GM19372 (cell line): ENCODE results near the gene RGS11.
"Not testable (repeated sequence)": the region's sequence is repeated elsewhere in the genome, so short reads cannot be mapped to it uniquely, and the experiment has no call there.

ENCODE experiments used
- ATAC-seq: cut with Tn5 transposase; IDR thresholded peaks from one replicate; pipeline ENCODE4 v1.9.1; 2021; ENCODE audit warnings: mild to moderate bottlenecking, low read depth, moderate library complexity; ENCODE audit not compliant: unreplicated experiment

The RGS11 gene

DNA sequence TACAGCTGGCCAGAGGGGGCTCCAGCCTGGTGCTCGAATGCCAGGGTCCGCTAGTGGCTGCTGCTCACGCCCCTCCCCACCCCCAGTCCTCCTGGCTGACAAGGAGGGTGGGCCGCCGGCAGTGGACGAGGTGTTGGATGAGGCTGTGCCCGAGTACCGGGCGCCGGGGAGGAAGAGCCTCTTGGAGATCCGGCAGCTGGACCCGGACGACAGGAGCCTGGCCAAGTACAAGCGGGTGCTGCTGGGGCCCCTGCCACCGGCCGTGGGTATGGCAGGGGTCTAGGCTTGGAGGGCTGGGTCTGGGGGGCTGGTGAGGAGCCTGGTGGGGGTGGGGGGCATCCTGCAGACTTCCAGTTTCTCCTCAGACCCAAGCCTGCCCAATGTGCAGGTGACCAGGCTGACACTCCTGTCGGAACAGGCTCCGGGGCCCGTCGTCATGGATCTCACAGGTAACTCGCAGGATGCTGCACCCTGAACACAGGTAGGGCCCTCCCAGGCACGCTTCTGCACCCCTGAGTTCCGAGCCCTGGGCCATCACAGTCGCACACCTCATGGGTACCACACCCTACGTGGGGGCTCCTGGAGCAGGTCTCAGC is 6.0 kb upstream of the RGS11 start:
- no peak for ATAC-seq

DNA sequence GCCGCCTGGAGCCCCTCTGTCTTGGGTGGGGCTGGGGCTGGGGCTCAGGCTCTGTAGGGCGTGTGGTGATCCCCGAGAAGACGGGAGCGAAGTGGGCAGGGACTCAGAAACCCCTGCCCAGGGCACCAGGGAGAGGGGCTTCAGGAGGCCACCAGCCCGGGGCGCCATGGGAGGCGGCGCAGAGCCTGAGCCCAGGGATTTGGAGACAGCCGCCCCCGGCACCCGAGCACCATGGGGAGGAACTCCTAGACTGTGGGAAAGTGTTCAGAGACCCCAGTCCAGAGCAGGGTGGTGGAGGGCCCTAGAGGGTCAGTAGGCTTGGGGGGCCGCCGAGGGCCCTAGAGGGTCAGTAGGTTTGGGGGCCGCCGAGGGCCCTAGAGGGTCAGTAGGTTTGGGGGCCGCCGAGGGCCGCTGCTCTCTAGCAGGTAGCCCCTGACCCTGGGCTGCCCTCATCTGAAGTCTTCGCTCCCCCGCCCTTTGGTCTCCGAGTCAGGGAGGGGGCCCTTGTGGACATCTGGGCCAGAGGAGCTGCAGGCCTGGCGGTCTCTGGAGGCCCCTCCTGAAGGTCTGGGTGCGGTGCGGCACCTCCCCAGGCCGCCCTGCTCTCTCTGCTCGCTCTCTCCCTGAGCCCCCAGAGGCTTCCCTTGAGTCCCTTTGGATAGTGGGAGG is 5.4 kb upstream of the RGS11 start:
- ATAC-seq = no peak

DNA sequence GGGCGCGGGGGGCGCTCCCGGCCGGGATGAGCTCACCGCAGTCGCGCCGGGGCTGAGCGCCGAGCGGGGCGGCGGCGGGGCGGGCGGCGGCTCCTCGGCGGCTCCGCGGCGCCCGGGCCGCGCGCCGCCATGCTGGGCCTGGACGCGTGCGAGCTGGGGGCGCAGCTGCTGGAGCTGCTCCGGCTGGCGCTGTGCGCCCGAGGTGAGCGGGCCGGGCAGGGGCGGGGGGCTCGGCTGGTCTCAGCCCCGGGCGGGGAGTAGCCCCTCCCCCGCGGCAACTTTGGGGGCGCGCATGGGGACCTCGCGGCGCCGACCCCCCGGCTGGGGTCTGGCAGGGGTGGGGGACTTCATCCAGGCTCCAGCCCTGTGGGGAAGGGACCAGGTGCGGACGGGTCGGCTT is 4.8 kb upstream of the RGS11 start, which contains the start of gene ARHGDIG:
Gene ARHGDIG (plus strand): TSS at position 40 of the 400 bp plus-strand sequence. CDS start 90 bp downstream, at position 130.
- ATAC-seq = no peak

DNA sequence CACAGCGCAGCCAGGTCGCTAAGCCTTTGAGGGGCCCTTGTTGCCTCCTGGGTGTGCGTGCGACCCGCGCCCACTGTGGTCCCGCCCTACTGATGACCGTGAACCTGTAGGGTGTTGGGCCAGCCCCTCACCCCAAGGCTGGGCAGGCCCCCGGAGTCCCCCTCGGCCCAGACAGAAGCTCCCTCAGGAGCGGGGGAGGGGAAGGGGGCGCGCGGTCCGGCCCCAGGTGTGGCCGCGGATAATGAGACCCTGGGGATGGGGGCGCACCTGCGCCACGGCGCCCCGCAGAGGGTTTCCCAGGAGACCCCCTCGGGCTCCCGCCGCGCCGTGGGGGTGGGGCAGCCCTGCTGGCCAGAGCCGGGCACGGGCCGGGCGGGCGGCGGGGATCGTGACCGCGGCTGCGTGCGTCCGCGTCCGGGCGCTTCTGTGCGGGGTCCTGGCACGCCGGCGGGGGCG is 4.3 kb upstream of the RGS11 start:
- ATAC-seq = no peak

DNA sequence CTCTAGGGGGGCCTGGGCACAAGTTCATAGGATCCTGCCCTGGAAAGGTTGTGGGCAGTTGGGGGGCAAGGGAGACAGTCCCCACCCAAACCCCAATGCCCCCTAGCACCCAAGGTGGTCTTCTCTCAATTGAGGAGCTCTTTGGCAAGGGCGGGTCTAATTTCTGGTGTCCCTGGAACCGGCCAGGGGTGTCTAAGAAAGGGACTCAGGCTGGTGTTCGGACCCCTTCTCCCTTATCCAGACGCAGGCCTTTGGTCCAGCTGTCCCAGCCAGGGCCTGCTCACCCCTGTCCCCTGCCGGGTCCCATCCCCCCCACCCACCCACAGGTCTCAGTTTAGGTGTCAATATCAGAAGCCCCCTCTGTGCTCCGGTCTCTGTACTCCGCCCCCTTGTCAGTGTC is 3.8 kb upstream of the RGS11 start:
- no peak for ATAC-seq

DNA sequence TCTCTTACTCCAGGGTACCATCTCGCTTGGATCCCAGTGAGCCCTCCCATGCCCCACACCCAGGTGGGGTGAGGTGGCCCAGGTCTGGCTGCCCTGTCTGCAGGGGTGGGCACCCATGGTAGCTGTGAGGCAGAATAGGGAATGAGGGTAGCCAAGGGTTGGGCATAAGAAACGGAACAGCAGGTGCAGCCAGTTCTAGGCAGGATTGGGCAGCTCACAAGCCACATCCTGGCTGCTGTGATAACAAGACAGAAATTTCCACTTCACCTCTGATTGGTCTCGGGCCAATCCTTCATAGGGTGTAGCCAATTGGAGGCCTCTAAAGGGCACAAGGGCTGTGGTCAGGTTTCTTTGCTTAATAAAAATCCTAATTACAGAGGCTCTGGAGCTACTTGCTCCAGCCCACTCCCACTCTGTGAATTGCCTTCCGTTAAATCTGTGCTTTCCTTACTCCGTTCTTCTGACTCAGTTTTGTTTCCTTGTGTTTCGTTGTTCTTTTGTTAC is 3.2 kb upstream of the RGS11 start:
- no peak for ATAC-seq

DNA sequence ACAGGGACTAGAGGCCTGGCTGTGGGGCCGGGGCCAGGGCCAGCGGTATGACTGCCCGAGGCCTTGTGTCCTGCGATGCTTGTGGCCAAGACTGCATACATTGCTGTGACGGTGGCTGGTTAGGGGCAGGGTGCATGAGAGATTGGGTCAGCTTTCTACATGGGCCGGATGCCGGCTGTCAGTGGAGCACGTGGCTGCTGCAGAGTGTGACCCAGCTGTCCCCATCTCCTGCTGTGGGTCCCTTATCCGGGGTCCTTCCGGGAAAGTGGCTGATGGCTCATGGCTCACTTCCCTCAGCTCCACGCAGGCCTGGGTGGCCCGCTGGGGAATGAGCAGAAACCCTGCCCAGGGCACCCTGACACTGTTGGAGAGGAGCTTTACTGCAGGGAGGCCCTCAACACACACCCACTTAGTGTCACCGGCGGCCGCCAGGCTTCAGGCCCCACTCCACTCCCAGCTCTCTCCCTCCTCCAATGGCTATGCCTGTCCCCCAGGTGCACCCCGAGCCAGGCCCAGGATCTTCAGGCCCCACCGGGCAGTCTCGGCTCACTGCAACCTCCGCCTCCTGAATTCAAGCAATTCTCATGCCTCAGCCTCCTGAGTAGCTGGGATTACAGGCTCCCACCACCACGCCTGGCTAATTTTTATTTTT is 808 bp upstream of the RGS11 start:
- ATAC-seq = no peak

DNA sequence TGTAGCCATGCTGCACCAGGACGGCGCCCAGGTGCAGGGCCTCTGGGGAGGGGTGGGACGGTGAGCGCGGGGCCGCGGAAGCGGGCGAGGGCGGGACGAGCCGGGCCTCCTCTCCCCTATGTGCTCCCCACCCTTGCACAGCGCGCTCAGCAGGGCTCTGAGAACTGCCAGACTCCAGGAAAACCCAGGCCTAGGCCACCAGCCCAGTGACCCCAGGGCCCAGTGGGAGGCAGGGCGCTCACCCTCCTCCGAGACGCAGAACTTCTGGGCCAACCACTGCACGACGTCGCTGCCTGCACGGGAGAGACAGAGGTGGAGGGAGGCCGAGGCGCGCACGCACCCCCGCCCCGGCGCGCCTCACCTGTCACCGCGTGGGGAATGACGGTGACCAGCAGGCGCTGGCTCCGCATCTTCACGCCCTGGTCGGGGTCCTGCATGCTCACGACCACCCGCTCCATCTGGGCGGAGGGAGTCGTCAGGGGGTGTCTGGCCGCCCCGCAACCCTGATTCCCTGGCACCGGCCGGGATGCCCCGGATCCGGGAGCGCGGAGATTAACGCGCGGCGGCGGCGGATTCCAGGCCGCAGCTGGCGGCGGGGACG is 603 bp downstream of the RGS11 start:
- ATAC-seq = no peak

DNA sequence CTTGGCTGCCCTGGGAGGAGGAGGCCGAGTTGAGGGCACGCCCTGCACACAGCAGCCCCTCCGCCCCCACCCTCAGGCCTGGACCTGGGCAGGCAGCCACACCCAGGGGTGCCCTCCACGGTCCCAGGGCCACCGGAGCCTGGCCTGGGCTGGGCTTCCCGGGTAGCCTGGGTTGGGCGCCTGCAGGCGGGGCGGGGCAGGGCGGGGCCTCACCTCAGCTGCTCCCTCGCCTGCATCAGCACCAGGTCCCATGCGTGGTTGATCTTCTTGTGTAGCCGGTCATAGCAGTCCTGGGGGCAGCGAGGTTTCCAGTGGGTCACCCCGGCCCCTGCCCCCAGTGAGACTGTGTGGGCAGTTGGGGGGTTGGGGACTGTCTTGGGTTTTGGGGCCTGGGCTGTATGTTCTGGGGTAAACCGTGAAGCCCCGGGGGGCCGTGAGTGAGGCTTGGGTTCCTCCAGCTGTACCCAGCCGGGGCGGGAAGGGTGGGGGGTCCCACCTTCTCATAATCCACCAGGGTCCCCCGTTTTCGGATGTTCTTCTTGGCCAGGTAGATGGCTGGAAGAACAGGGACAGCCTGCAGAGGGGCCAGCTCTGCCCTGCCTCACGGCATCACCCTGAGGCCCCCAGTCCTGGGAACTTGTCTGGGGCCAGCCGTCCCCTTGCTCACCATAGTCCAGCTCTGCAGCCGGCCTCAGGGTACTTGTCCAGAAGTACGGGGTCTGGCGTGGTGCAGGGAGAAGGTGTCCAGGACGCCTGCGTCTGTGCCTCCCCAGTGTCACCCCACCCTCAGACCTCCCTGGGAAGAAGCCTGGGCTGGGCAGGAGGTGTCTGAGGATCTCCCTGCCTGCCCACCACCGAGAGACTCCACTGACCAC is 2.0 kb downstream of the RGS11 start:
- ATAC-seq = no peak

DNA sequence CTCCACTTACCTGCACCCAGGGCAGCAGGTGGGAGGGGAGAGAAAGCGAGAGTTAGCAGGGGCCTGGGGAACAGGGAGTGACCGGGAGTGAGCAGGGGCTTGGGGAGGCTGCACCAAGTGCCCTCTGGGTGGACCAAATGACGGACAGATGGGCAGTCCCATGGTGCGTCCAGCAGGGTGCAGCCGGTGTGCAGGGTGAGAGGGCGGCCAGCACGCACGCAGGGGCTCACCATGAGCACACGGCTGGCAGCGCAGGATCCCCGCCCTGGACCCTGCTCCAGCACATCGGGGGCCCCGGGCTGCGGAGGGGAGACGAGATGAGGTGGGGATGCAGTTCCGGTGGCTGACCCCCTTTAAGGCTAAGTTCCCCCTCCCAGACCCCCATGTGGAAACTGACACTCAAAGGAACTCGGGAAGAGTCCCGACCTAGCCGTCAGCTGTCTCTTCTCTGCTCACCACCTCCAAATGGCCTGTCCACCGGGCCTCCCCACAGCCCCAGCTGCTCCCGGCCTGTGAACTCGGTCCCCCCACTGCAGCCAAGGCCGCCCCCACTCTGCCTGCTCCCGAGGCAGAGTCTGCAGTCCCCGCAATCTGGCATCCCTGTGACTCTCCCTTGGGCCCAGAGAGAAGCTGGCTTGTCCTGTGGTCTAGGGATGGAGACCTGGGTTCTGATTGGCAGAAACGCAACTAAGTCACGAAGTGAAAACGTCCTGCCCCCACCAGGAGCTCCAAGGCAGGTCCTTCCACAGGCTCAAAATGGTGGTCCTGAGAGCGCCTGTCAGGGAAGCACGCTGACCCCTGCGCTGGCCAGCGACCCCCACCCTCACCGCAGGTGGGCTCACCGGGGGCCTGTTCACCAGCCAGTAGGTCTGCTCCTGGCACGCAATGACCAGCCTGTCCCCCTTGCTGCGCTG is 2.9 kb downstream of the RGS11 start:
- ATAC-seq = no peak

DNA sequence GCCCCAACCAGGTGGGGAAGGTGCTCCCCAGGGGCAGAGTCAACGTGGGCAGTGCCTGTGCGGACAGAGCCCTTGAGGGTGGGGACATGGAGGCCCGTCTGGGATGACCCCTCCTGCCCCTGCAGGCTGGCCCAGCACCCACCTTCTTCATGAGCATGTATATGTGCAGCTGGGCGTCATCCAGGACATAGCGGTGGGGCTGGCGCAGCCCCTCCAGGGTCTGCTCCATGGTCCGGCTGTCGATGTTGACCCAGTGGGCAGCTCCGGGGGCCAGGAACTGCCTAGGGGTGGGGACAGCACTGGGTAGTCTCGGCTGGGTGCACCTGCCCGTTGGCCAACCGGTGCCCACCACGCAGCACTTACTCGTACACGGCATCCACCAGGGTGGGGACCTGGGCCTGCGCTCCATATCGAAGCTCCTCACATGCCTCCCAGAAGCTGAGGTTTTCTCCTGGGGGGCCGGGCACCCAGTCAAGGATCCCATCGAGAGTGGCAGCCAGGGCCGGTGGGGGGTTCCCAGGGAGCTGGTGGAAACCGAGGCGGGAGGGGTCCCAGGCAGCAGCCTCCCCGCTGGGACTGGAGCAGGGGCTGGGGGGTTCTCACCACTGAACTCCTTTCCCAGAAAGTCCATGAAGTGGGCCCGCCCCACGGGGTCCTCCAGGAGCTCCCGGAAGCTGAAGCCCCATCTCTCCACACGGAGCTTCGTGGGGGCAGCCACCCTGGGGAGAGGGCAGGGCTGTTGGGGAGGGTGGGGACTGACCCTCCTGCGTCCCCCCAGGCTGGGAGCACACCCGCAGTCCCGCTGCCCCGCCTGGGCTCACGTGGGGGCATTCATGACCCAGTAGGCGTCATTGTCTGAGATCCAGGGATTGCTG is 5.1 kb downstream of the RGS11 start:
- ATAC-seq = no peak

DNA sequence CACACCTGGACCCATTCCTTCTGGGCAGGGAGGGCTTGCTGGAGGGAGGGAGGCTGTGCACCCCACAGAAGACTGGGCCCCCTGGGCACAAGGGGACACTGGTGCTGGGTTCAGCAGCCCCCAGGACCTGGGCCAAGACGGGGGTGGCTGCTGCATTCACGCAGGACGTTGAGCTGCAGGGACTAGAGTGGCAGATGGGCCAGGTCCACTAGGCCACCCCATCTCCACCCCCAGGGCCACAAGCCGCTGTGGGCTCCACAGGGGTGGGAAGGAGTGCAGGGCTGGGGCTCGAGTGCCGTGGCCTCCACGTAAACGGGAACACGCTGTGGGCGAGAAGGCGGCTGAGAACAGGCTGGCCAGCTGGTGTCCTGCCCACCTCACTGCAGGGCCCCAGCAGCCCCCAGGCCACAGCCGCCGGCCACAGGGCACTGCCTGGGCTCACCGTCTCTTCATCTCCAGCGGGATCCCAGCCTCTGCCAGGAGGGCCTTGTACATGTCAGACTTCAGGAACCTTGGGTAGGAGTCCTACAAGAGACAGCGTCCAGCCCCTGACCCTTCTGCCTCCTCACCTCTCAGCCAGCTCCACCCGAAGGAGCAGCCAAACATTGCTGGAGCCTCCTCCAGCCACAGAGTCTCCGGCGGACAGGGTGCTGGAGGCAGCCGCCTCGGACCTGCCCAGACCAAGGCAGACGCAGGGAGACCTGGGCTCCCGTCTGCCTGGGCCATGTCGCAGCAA is 6.5 kb downstream of the RGS11 start:
- ATAC-seq = no peak

DNA sequence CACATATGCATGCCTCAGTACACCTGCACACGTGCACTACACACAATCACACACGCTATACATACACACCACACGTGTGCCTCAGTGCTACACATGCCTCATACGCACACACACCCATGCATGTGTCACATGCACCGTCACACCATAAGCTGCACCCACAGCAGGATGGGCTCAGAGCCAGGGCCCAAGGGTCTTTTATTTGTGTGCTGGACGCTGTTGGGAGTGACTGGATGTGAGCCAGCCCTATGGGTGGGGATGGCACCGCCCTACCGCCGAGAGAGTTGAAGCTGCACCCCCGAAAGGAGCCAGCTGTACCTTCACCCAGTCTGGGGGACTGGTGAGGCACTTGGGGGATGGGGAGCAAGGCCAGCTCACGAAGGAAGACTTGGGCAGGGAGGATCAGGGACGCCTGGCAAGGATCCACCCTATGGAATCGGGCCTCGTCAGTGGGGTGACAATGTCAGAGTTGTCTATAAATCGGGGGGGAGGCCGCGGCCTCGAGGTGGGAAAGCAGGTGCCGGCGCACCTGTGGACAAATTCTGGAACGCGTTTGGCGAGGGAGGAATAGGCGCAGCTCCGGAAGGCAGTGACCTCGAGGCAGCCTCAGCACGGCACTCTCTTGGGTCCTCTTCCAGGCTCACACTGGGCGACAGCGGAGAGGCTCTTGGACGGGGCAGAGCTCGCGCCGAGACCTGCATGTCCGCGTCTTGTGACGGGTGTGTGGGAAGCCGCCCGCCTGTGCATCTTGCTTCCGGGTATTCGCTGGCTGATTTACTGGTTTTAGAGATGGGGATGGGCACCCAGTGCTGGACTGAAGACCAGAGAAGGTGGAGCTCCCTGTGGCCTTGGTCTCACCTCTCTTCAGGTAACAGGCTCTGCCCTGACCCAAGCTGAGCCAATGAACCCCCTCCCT is 7.3 kb downstream of the RGS11 start:
- no peak for ATAC-seq

DNA sequence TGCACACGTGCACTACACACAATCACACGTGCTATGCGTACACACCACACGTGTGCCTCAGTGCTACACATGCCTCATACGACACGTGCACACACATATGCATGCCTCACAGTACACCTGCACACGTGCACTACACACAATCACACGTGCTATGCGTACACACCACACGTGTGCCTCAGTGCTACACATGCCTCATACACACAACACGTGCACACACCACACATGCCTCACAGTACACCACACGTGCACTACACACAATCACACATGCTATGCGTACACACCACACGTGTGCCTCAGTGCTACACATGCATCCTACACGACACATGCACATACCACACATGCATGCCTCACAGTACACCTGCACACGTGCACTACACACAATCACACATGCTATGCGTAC is 8.2 kb downstream of the RGS11 start:
- not testable (repeated sequence) for ATAC-seq

DNA sequence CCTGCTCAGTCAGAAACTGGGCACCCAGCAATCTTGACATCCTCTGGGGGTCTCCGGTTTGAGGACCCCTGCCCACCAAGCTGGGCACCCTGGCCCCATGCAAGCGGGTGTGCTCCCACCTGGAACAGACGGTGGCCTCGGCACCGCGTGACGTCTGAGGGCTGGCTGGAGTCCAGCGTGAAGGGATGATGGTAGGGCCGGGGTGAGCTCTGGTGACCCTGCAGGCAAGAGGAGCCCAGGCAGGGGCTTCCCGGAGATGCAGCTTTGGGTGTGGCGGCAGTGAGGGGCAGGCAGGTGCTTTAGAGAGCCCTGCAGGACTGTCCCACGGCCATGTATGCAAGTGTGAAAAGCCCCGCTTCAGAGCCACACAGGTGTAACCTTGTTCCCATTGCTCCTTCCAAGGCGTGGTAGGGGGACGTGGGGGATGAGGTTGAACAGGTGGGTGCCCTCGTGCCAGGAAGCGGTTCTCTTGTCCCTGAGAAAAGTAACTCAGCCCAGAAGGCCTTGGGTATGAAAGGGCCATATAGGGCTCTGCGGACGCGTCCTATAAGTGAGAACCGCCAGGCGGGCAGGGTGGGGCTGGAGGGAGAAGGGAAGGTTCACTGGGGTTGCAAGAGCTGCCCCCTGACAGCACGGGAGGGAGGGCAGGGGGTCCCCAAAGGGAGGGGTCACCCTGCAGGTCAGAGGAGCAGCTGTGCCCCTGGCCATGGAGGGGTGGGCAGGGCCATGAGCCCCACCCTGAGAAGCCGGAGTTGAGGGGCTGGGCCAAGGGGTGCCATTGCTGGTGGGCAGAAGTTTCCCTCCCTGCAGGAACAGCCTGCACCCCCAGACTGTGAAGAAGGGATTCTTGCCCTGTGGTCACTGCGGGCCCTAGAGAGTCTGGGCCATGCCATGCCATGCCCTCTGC is 9.2 kb downstream of the RGS11 start:
- no peak for ATAC-seq

DNA sequence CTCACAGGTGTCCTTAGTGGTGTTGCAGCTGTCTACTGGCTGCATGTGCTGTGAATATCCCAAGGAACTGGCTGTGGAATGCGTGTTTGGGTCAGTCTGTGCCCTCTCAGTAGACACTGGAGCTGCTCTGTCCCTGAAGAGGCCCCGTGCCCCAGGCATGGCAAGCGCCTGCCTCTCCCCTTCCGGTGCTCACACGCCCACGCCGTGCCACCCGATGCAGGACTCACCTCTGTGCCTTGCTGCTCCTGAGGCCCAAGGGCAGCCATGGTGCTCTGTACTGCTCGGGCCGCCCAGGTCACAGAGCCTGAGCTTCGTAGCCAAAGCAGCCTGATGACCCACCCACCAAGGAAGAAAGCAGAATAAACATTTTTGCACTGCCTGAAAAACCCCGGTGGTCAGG is 10.0 kb downstream of the RGS11 start:
- ATAC-seq = no peak
